ENCODE data around the gene ALDH4A1. TPM values are rescaled to one million over a fixed set of nuclear protein-coding genes. Genes with fewer than 3 reads are reported as not detected.

The ALDH4A1 gene
- total RNA-seq, 1 donor from 2014 or later = 11.5 TPM

DNA sequence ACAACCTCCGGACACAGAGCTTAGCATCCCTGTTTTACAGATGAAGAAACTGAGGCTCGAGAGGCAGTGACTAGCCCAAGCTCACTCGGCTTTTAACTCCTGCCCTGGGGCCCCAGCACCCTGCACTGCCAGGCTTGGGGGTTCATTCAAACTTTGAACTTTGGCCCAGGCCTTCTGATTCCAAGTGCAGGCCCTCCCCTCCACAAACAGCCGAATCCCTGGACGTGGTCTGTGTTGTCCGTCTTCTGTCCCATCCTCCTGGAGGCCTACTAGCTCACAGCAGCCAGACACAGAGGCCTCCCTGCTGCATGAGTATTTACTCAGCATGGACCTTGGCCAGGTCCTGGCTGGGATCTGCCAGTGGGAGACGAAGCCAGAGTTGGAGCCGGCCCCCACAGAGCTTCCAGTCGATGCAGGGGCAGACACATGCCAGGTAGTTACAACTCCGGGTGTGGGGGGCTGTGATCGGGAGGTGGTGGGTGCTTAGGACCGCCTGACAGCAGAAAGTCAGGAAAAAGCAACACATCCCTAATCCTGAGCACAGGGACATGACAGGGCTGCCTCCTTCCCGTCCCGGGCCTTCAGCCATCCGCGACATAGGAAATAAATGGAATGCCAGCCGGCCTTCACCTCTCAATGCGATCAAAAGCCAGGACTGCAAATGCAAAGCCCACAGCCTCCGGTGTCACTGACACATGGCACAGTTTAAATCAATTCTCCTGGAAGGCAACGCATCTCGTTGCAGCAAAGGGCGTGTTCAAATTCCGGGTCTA, 46.7 kb upstream of the ALDH4A1 start:
- DNase-seq (ENCODE audit: low spot score in 2 of 2, unreplicated experiment in 2 of 2) = no peak
- no peaks in the 10 kb centered on the region for H3K9me3 Mint-ChIP-seq
- no peak overlapping the region for H3K4me3 Mint-ChIP-seq
- TF ChIP-seq, protein P1, sequence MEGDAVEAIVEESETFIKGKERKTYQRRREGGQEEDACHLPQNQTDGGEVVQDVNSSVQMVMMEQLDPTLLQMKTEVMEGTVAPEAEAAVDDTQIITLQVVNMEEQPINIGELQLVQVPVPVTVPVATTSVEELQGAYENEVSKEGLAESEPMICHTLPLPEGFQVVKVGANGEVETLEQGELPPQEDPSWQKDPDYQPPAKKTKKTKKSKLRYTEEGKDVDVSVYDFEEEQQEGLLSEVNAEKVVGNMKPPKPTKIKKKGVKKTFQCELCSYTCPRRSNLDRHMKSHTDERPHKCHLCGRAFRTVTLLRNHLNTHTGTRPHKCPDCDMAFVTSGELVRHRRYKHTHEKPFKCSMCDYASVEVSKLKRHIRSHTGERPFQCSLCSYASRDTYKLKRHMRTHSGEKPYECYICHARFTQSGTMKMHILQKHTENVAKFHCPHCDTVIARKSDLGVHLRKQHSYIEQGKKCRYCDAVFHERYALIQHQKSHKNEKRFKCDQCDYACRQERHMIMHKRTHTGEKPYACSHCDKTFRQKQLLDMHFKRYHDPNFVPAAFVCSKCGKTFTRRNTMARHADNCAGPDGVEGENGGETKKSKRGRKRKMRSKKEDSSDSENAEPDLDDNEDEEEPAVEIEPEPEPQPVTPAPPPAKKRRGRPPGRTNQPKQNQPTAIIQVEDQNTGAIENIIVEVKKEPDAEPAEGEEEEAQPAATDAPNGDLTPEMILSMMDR (IDR thresholded peaks at IDR 0.05; ENCODE audit: unreplicated experiment) = no peak
- peak overlapping the region; percentile 72 for H3K27ac Mint-ChIP-seq
- H3K36me3 Mint-ChIP-seq = no peaks in the 10 kb centered on the region
- H3K4me1 Mint-ChIP-seq = peaks cover 53% of the 10 kb centered on the region
- peaks cover 8% of the 10 kb centered on the region for H3K27me3 Mint-ChIP-seq (ENCODE audit: low read depth)

DNA sequence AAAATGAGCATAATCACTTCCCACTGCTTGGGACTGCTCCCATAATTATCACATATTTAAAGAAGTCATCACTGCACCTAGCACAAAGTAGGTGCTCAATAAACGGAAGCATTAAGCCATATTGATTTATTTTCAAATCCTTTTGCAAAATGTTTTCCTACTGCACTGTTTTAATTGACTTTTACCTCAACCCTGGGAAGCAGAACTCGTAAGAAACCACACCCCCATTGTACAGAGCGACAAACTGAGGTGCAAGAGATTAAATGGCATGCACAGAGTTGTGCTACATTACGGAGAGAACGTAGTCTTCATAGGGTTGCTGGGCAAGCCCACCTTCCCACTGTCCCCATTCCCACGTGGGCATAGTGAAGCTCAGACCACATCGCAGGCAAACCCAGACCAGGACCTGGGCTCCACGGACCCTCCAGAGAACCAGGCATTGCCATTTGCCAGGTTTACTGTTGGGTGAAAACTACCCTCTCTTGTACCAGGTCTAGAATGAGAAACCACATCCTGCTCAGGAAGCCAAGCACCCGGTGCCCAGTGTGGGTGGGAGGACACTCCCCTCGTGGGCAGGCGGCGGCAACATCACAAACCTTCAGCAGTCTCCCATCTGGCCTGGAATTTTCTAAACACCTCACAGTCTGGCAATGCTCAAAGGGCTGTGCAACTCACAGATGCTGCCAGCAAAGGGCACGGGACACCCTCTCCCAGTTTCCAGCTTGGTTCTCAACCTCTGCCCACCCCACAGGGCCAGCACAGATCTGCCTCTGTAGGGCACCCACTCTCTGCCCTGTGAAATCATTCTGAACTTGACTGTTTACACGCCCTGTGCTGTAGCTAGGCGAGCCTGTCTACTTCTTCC, 45.9 kb upstream of the ALDH4A1 start:
- Mint-ChIP-seq H3K9me3 (no peaks in the 10 kb centered on the region), H3K4me1 (peaks cover 53% of the 10 kb centered on the region), H3K4me3 (no peak overlapping the region), H3K27ac (peak overlapping the region; percentile 72), H3K36me3 (no peaks in the 10 kb centered on the region), H3K27me3 (ENCODE audit: low read depth) (peaks cover 3% of the 10 kb centered on the region)
- DNase-seq (ENCODE audit: low spot score in 2 of 2, unreplicated experiment in 2 of 2) = no peak
- TF ChIP-seq, protein P1 (IDR thresholded peaks at IDR 0.05; ENCODE audit: unreplicated experiment) = no peak

- no peaks in the 10 kb centered on the region for H3K9me3 Mint-ChIP-seq
- no peaks in the 10 kb centered on the region for H3K36me3 Mint-ChIP-seq
- DNase-seq (ENCODE audit: low spot score in 2 of 2, unreplicated experiment in 2 of 2) = no peak
- no peak overlapping the region for H3K27ac Mint-ChIP-seq
- H3K4me1 Mint-ChIP-seq = peaks cover 53% of the 10 kb centered on the region
- H3K4me3 Mint-ChIP-seq = no peak overlapping the region
- TF ChIP-seq, protein P1 (IDR thresholded peaks at IDR 0.05; ENCODE audit: unreplicated experiment) = no peak
- H3K27me3 Mint-ChIP-seq (ENCODE audit: low read depth) = peaks cover 1% of the 10 kb centered on the region
These were observed 45.2 kb upstream of the ALDH4A1 start for GRCh38 chr1:18947570-18947969.

GRCh38 chr1:18946550-18947381, 44.4 kb upstream of the ALDH4A1 start:
- no peaks in the 10 kb centered on the region for H3K36me3 Mint-ChIP-seq
- H3K4me1 Mint-ChIP-seq = peaks cover 59% of the 10 kb centered on the region
- H3K27ac Mint-ChIP-seq = no peak overlapping the region
- TF ChIP-seq, protein P1 (IDR thresholded peaks at IDR 0.05; ENCODE audit: unreplicated experiment) = no peak
- H3K27me3 Mint-ChIP-seq (ENCODE audit: low read depth) = no peaks in the 10 kb centered on the region
- no peak for DNase-seq (ENCODE audit: low spot score in 2 of 2, unreplicated experiment in 2 of 2)
- H3K9me3 Mint-ChIP-seq = no peaks in the 10 kb centered on the region
- no peak overlapping the region for H3K4me3 Mint-ChIP-seq

DNA sequence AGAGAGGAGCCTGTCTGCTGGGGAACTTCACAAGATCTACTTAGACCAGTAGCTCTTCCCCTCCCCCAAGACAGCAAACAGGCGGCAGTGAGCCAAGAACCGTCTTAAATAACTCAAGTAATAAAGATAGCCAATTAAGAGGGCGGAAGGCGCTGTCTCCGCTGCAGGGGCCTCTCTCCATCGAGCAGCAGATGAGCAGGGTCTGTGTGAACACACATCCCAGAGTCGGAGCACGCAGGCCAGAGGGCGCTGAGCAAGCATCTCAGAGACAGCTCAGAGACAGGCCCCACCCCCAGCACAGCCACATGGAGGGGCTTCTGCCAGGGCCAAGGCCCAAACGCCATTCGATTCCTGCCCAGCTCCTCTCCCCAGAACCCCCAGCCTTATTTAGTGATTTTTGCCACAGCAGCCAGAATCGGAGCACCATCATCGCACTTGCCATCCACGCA, 43.1 kb upstream of the ALDH4A1 start:
- DNase-seq (ENCODE audit: low spot score in 2 of 2, unreplicated experiment in 2 of 2) = peak; percentile 57 to 74
- H3K36me3 Mint-ChIP-seq = no peaks in the 10 kb centered on the region
- H3K4me3 Mint-ChIP-seq = peak overlapping the region; percentile 13
- no peaks in the 10 kb centered on the region for H3K9me3 Mint-ChIP-seq
- peak overlapping the region; percentile 82 for H3K27ac Mint-ChIP-seq
- H3K4me1 Mint-ChIP-seq = peaks cover 71% of the 10 kb centered on the region
- H3K27me3 Mint-ChIP-seq (ENCODE audit: low read depth) = no peaks in the 10 kb centered on the region
- TF ChIP-seq, protein P1 (IDR thresholded peaks at IDR 0.05; ENCODE audit: unreplicated experiment) = no peak
